GM21515 (cell line): ENCODE data around the gene FAM184A.

ENCODE experiments used
- ATAC-seq: cut with Tn5 transposase; IDR thresholded peaks from one replicate; pipeline ENCODE4 v1.9.1; 2021; ENCODE audit not compliant: unreplicated experiment

Gene FAM184A

GRCh38 chr6:119060255-119060907, 18.1 kb downstream of the FAM184A start:
- no peak for ATAC-seq

- ATAC-seq, result no peak
These were observed 23.4 kb downstream of the FAM184A start for GRCh38 chr6:119055069-119055468.

GRCh38 chr6:119052987-119053386, 25.5 kb downstream of the FAM184A start:
- ATAC-seq, result no peak

GRCh38 chr6:119052292-119052889, 26.1 kb downstream of the FAM184A start:
- ATAC-seq, result no peak

- no peak for ATAC-seq
These were observed 34.2 kb downstream of the FAM184A start for GRCh38 chr6:119044255-119044654.

GRCh38 chr6:119043783-119044182, 34.7 kb downstream of the FAM184A start:
- ATAC-seq, result peak; percentile 69

GRCh38 chr6:119043265-119043664, 35.2 kb downstream of the FAM184A start:
- no peak for ATAC-seq

GRCh38 chr6:119040636-119041035, 37.8 kb downstream of the FAM184A start:
- no peak for ATAC-seq

- no peak for ATAC-seq
These were observed 38.2 kb downstream of the FAM184A start for GRCh38 chr6:119040229-119040628.

- ATAC-seq, result no peak
These were observed 40.4 kb downstream of the FAM184A start for GRCh38 chr6:119037941-119038623.

GRCh38 chr6:119037264-119037663, 41.2 kb downstream of the FAM184A start:
- ATAC-seq, result no peak

GRCh38 chr6:119036081-119036480, 42.4 kb downstream of the FAM184A start:
- ATAC-seq, result no peak

- ATAC-seq, result no peak
These were observed 43.0 kb downstream of the FAM184A start for GRCh38 chr6:119035459-119035858.

GRCh38 chr6:119034827-119035458, 43.5 kb downstream of the FAM184A start:
- ATAC-seq, result no peak

GRCh38 chr6:119032428-119032827, 46.0 kb downstream of the FAM184A start:
- no peak for ATAC-seq

- no peak for ATAC-seq
These were observed 47.7 kb downstream of the FAM184A start for GRCh38 chr6:119030759-119031158.

GRCh38 chr6:119028091-119028490, 50.4 kb downstream of the FAM184A start:
- ATAC-seq, result no peak

- no peak for ATAC-seq
These were observed 51.0 kb downstream of the FAM184A start for GRCh38 chr6:119027465-119027864.

- ATAC-seq, result no peak
These were observed 51.6 kb downstream of the FAM184A start for GRCh38 chr6:119026822-119027221.

GRCh38 chr6:119025793-119026192, 52.7 kb downstream of the FAM184A start:
- no peak for ATAC-seq

- ATAC-seq, result no peak
These were observed 54.4 kb downstream of the FAM184A start for GRCh38 chr6:119024111-119024510.

GRCh38 chr6:119022796-119023195, 55.7 kb downstream of the FAM184A start:
- ATAC-seq, result no peak
